ENCODE results near the gene SLC44A4.
"Not testable (repeated sequence)": the region's sequence is repeated elsewhere in the genome, so short reads cannot be mapped to it uniquely, and the experiment has no call there.

The SLC44A4 gene

GRCh38 chr6:31838114-31838553 lies 40.7 kb downstream of the SLC44A4 start:
- DNase-seq; in situ Hi-C loops (cut with MboI; ENCODE audit: low pct_unique_long_range_greater_than_20kb, low sequenced_read_pairs): not testable (repeated sequence)

GRCh38 chr6:31837369-31838113 lies 41.3 kb downstream of the SLC44A4 start:
- in situ Hi-C loops (cut with MboI; ENCODE audit: low pct_unique_long_range_greater_than_20kb, low sequenced_read_pairs), result no loop called here
- no peak for DNase-seq

DNA sequence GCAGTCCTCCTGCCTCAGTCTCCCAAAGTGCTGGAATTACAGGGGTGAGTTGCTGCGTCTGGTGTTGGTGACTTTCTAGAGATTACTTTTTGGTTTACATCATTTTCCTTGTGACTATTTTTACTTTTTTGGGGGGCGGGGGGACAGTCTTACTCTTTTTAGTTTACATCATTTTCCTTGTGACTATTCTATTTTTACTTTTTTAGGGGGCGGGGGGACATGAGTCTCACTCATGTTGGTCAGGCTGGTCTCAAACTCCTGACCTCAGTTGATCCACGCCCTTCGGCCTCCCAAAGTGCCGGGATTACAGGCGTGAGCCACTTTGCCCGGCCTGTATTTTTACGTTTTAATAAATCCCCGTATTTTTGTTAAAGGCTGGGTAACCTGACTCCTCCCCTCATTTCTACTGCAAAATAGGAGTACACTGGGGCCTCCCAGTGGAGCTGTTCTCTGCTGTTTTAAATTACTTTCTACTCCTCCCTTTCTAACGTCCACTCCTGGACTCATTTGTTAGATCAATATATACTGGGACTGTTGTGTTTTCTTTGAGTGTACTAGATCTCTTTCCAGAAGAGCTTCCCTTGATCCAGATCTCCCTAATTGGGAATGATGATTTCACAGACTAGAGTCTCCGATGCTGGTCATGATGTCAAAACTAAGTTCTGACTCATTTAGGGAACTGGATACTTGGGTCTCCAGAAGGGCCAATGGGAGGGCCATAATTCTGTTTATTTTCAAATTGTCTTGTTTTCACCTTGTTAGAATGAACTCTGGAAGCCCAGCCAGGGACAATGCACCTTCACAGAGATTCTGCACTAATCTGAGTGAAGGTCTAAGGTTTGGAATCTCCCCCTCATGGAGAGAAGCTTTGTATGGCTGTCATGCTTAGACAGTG lies 42.1 kb downstream of the SLC44A4 start:
- no peak for DNase-seq
- in situ Hi-C loops (cut with MboI; ENCODE audit: low pct_unique_long_range_greater_than_20kb, low sequenced_read_pairs), result no loop called here

GRCh38 chr6:31836047-31836473 lies 42.7 kb downstream of the SLC44A4 start:
- in situ Hi-C loops (cut with MboI; ENCODE audit: low pct_unique_long_range_greater_than_20kb, low sequenced_read_pairs), result no loop called here
- no peak for DNase-seq

DNA sequence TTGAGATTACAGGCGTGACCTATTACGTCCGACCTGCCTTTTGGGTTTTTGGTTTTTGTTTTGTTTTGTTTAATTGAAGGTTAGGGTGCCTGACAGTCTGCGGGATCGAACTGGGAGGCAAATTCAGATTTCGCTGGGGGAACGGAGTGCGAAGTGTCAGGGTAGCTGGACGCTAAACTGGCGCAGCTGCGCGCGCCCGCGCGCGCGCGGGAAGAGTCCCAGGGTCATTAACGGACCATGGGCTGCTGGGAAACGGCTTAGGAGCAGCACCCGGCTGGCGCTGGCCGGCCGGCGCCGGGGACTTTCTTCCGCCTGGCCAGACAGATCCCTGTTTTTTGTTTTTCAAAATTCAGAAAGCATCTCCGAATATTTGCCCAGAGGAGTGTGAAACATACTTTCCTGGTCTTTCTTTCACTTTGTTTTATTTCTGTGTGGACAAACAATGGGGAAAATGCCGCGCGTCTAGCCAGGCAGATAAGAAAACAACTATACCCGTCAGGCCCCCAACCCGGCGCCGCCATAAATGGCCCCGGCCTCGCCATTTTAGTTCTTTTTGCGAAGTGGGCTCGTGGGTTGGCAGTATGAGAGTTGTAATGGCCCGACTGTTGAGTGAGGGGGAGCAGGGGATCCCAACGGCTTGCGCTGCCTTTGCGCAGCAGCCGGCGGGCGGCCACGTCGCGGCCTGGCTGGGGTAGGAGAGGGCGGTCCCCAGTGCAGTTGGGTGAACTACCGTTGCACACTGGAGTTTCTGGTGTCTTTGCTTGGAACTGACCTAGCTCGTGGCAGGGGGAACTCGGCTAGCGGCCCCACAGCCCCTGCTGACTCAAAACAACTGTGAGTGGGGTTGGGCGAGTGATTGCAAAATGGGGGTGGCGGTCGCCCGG lies 44.2 kb downstream of the SLC44A4 start:
- in situ Hi-C loops (cut with MboI; ENCODE audit: low pct_unique_long_range_greater_than_20kb, low sequenced_read_pairs), result no loop called here
- DNase-seq, result peak; percentile 90

DNA sequence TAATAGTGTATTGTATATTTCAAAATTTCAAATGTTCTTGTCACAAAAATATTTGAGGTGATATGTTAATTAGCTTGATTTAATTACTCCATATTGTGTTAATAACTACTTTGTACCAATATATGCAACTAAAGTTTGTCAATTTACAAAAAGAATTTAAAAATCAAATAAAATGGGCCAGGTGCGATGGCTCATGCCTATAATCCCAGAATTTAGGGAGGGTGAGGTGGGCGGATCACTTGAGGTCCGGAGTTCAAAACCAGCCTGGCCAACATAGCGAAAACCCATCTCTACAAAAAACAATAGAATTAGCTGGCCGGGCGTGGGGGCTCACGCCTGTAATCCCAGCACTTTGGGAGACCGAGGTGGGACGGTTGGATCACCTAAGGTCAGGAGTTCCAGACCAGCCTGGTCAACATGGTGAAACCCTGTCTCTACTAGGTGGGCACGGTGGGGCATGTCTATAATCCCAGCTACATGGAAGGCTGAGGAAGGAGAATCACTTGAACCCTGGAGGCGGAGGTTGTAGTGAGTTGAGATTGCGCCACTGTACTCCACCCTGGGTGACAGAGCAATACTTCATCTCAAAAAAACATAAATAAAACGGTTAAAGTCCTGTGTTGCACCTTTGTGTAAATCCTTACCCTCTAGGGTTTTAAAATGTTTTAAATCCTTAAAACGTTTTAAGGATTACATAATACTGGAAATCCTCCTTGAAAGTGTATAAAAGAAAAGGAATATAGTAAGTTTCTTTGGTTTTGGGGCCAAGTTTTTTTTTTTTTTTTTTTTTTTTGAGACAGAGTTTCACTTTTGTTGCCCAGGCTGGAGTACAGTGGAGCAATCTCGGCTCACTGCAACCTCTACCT lies 47.2 kb downstream of the SLC44A4 start:
- in situ Hi-C loops (cut with MboI; ENCODE audit: low pct_unique_long_range_greater_than_20kb, low sequenced_read_pairs), result no loop called here

DNA sequence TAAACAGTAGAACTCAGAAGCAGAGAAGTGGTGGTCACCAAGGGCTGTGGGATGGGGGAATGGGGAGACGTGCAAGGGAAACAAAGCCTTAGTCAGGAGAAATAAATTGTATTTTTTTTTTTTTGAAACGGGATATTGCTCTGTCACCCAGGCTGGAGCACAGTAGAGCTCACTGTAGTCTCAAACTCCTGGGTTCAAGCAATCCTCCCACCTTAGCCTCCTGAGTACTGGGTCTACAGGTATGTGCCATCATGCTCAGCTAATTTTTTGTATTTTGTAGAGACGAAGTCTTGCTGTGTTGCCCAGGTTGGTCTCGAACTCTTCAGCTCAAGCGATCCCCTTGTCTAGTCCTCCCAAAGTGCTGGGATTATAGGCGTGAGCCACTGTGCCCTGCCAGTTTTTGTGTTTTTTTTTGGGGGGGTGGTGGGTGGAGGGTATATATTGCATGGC lies 47.9 kb downstream of the SLC44A4 start:
- DNase-seq, result no peak
- in situ Hi-C loops (cut with MboI; ENCODE audit: low pct_unique_long_range_greater_than_20kb, low sequenced_read_pairs), result no loop called here

More for the DNA sequence above, 47.2 kb downstream of the SLC44A4 start:
- no peak for DNase-seq

DNA sequence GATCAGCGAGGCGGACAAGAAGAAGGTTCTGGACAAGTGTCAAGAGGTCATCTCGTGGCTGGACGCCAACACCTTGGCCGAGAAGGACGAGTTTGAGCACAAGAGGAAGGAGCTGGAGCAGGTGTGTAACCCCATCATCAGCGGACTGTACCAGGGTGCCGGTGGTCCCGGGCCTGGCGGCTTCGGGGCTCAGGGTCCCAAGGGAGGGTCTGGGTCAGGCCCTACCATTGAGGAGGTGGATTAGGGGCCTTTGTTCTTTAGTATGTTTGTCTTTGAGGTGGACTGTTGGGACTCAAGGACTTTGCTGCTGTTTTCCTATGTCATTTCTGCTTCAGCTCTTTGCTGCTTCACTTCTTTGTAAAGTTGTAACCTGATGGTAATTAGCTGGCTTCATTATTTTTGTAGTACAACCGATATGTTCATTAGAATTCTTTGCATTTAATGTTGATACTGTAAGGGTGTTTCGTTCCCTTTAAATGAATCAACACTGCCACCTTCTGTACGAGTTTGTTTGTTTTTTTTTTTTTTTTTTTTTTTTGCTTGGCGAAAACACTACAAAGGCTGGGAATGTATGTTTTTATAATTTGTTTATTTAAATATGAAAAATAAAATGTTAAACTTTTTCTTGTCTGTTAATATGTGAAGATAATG lies 49.0 kb downstream of the SLC44A4 start:
- in situ Hi-C loops (cut with MboI; ENCODE audit: low pct_unique_long_range_greater_than_20kb, low sequenced_read_pairs), result no loop called here
- DNase-seq, result peak; percentile 85

DNA sequence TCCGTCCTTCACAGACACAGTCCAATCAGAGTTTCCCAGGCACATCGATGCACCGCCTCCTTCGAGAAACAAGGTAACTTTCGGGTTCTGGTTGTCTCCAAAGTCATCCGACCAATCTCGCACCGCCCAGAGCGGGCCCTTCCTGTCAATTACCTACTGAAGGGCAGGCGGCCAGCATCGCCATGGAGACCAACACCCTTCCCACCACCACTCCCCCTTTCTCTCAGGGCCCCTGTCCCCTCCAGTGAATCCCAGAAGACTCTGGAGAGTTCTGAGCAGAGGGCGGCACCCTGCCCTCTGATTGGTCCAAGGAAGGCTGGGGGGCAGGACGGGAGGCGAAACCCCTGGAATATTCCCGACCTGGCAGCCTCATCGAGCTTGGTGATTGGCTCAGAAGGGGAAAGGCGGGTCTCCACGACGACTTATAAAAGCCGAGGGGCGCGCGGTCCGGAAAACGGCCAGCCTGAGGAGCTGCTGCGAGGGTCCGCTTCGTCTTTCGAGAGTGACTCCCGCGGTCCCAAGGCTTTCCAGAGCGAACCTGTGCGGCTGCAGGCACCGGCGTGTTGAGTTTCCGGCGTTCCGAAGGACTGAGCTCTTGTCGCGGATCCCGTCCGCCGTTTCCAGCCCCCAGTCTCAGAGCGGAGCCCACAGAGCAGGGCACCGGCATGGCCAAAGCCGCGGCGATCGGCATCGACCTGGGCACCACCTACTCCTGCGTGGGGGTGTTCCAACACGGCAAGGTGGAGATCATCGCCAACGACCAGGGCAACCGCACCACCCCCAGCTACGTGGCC lies 51.3 kb downstream of the SLC44A4 start, which contains the start of gene HSPA1B:
Gene HSPA1B, plus strand, starts transcription at position 453 of the 794 bp plus-strand sequence. Its CDS starts 213 bp downstream, at position 666.
- DNase-seq, result peak; percentile 100
- in situ Hi-C loops (cut with MboI; ENCODE audit: low pct_unique_long_range_greater_than_20kb, low sequenced_read_pairs), result no loop called here

GRCh38 chr6:31826793-31827285 lies 52.0 kb downstream of the SLC44A4 start:
- in situ Hi-C loops (cut with MboI; ENCODE audit: low pct_unique_long_range_greater_than_20kb, low sequenced_read_pairs), result no loop called here
- DNase-seq, result no peak

GRCh38 chr6:31825553-31825952 lies 53.2 kb downstream of the SLC44A4 start:
- no peak for DNase-seq
- in situ Hi-C loops (cut with MboI; ENCODE audit: low pct_unique_long_range_greater_than_20kb, low sequenced_read_pairs), result no loop called here

- in situ Hi-C loops (cut with MboI; ENCODE audit: low pct_unique_long_range_greater_than_20kb, low sequenced_read_pairs), result not testable (repeated sequence)
- peak; percentile 59 for DNase-seq
These were observed 55.1 kb downstream of the SLC44A4 start for GRCh38 chr6:31823592-31824196.

DNA sequence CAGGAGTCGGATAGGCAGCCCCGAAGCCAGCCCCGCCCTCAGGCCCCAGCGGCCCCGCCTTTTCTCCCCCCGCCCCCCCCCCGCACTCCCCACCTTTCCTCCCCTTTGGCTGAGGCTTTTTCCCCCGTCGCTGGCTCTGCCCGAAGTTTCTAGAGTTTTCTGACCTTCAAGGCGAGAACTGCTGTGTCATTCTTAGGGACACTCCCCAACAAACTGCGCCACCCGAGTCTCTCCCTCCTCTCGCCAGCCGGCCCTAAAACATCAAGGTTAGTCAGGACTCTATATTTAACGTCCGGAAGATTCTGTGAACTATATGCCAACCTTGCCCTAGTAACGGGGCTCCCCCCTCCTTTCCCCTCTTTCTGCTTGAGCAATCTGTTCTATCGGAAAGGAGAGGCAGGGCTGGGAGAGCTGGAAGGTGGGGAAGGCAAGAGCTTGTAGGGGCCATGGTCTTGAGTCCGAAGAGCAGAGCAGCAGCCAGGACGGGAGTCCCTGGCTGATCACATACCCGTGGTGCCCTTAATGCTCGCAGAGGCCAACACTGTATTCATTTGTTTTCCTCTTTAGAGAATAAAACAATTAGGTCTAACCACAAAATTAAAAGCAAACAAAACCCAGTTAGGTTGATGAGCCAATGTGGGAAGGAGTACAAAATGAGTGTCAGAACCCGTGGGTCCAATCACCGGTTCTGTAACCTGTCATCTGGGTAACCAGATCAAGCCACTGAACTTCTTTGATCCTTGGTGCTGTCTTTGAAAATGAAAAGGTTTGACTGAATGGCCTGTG lies 56.6 kb downstream of the SLC44A4 start:
- in situ Hi-C loops (cut with MboI; ENCODE audit: low pct_unique_long_range_greater_than_20kb, low sequenced_read_pairs), result no loop called here
- peak; percentile 84 for DNase-seq

GRCh38 chr6:31821301-31822035 lies 57.3 kb downstream of the SLC44A4 start:
- DNase-seq, result peak; percentile 77
- in situ Hi-C loops (cut with MboI; ENCODE audit: low pct_unique_long_range_greater_than_20kb, low sequenced_read_pairs), result no loop called here

DNA sequence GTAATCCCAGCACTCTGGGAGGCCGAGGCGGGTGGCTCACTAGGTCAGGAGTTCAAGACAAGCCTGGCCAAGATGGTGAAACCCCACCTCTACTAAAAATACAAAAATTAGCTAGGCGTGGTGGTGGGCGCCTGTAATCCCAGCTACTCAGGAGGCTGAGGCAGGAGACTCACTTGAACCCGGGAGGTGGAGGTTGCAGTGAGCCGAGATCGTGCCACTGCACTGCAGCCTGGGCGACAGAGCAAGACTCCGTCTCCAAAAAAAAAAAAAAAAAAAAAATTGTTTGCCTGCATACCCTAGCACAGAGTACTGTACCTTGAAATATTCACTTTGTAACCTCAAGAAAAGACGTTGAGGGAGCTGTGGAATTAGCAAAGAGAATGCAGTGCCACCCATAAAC lies 58.4 kb downstream of the SLC44A4 start:
- DNase-seq; in situ Hi-C loops (cut with MboI; ENCODE audit: low pct_unique_long_range_greater_than_20kb, low sequenced_read_pairs): not testable (repeated sequence)

Data from KBM-7 (cell line).